Measurements from ENCODE around the gene CHCHD10.

The CHCHD10 gene

DNA sequence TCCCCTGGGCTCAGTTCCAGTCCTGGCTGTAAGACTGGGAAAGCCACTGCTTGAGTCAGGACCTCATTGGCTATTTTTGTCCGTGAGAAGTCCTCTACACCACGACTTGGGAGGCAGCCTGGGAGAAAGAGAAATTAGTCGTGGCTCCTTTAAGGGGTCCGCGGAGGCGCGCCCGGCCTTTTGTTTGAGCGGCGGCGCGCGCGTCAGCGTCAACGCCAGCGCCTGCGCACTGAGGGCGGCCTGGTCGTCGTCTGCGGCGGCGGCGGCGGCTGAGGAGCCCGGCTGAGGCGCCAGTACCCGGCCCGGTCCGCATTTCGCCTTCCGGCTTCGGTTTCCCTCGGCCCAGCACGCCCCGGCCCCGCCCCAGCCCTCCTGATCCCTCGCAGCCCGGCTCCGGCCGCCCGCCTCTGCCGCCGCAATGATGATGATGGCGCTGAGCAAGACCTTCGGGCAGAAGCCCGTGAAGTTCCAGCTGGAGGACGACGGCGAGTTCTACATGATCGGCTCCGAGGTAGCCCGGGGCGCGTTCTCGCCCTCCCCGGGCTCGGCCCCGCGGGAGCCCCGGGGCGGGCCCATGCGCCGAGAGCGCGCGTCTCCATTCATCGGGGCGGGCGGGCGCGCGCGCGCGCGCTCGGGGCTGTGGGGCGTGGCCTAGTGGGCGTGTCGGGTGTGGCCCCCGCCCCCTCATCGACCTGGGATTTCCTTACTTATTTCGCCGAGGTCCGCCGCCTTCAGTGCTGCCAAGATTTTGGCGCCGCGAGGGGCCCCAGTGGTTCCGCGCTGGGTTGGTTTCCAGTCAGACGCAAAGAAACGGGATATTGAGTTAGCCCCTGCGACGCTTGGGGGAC is 19.2 kb upstream of the CHCHD10 start, which contains the start of gene SMARCB1:
Gene SMARCB1 (plus strand): TSS at position 215 of the 848 bp plus-strand sequence. CDS start 204 bp downstream, at position 419.
- DNase-seq, result peak; percentile 69

DNA sequence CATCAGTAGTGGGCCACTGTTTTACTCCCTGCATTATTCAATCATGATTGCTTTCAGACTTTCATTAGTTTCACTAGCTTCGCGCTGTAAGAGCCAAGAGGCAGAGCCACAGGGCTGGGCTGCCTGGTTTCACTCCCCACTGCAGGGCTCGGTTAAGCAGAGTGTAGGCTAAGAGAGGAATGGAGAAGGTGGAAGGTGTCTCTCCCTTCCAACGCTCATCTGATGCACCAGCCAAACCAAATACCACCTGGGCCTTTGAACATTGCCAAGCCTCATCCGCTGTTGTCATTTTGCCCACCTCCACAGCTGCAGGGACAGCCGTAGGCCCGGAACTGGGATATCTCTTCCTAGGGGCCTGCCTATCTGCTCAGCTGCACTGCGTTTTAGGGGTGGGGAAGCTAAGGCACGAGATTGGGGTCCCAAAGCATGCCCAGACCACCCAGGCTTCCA is 18.5 kb upstream of the CHCHD10 start:
- DNase-seq, result peak; percentile 9

DNA sequence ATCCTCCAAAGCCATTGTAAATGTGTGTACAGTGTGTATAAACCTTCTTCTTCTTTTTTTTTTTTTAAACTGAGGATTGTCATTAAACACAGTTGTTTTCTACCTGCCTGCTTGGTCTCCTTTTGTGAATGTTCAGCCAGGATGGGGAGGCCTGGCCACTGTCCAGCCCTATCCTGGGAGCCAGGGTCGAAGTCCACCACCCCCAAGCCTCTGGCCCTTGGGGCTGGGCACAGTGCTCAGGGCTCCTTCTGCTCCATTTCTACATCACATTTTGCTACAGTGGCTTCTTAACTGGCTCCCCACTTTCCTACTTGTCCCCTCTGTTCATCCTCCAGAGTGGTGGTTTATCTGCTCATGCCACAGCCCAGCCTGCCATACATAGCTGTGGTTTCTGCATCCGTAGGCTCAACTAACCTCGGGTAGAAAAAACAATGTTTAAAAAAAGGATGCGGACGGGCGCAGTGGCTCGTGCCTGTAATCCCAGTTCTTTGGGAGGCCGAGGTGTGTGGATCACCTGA is 16.5 kb upstream of the CHCHD10 start:
- no peak for DNase-seq

DNA sequence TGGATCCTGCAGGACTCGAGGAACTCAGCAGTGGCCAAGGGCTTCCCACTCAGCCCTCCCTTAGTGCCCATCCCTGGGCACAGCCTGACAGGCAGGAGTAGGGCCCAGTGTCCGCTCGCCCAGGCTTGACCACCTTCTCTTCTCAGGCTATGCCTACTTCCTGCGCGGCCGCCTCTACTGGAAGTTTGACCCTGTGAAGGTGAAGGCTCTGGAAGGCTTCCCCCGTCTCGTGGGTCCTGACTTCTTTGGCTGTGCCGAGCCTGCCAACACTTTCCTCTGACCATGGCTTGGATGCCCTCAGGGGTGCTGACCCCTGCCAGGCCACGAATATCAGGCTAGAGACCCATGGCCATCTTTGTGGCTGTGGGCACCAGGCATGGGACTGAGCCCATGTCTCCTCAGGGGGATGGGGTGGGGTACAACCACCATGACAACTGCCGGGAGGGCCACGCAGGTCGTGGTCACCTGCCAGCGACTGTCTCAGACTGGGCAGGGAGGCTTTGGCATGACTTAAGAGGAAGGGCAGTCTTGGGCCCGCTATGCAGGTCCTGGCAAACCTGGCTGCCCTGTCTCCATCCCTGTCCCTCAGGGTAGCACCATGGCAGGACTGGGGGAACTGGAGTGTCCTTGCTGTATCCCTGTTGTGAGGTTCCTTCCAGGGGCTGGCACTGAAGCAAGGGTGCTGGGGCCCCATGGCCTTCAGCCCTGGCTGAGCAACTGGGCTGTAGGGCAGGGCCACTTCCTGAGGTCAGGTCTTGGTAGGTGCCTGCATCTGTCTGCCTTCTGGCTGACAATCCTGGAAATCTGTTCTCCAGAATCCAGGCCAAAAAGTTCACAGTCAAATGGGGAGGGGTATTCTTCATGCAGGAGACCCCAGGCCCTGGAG is 15.7 kb upstream of the CHCHD10 start:
- no peak for DNase-seq

DNA sequence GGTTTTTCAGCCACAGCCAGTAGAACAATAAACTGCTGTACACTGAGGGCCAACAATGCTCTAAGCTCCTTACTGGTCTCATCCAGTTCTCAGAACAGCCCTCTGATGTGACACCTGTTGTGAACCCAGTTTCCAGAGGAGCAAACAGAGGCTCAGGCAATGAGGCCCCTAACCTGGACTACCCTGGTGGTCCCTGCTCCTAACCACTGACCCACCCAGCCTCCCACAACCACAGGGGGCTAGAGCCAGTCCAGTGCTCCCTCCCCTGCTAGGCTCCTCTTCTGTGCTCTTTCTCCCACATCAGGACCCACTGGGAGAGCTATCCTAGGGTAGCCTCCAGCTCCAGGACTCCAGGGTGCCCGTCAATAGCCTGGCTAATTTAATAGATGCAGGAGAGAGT is 14.9 kb upstream of the CHCHD10 start:
- DNase-seq, result no peak

DNA sequence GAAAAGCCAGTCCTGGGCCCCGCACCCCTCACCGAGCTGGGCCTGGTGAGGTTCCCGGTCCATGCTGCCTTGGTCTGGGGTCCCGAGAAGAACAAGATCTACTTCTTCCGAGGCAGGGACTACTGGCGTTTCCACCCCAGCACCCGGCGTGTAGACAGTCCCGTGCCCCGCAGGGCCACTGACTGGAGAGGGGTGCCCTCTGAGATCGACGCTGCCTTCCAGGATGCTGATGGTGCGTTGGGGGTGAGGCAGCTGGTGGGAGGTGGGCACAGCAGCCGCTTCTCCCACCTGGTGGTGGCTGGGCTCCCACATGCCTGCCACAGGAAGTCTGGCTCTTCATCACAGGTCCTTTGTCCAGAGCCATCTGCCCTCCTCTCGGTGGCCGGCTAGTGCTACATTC is 14.5 kb upstream of the CHCHD10 start:
- no peak for DNase-seq

DNA sequence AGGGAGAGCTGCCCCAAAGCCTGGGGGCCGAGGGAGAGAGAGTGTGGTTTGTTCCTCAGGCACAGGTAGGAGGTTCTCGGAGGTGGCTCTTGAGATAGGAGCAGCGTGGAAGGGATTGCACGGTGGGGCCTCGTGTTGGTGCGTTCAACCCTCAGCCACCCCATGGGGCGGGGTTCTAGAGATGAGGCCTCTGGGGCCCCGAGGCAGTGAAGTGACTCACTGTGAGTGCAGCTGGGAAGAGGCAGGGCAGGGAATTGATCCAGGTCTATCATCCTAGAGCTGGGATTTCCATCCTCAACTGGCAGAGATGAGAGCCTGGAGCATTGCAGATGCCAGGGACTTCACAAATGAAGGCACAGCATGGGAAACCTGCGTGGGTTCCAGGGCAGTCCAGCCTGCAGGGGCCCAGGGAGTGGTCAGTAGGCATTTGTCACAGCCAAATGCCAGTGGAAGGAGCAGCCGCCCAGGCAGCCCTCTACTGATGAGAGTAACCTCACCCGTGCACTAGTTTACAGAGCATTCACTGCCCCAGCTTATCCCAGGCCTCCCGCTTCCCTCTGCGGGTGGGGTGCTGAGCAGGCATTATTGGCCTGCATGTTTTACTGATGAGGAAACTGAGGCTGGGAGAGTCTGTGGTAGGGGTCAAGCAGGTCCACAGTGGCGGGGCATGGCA is 13.9 kb upstream of the CHCHD10 start:
- DNase-seq, result no peak

DNA sequence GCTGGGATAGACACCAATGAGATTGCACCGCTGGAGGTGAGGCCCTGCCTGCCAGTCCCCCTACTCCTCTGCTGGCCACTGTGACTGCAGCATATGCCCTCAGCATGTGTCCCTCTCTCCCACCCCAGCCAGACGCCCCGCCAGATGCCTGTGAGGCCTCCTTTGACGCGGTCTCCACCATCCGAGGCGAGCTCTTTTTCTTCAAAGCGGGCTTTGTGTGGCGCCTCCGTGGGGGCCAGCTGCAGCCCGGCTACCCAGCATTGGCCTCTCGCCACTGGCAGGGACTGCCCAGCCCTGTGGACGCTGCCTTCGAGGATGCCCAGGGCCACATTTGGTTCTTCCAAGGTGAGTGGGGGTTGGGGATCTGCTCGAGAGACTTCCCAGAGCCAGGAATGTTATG is 13.3 kb upstream of the CHCHD10 start:
- no peak for DNase-seq

DNA sequence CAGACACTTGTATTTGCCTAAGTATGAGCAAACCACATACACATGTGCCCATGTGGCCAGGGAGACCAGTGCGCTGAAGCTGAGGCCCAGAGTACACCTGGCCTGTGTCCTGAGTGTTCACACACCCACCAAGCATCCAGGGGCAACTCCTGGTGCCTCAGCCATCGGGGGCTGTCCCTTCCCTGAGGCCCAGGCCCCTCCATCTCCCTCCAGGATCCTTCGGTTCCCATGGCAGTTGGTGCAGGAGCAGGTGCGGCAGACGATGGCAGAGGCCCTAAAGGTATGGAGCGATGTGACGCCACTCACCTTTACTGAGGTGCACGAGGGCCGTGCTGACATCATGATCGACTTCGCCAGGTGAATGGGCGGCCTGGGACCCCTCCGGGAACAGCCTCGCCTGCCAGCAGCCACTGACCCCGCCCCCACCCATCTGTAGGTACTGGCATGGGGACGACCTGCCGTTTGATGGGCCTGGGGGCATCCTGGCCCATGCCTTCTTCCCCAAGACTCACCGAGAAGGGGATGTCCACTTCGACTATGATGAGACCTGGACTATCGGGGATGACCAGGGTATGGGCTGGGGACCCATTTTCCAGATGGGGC is 12.5 kb upstream of the CHCHD10 start:
- no peak for DNase-seq

DNA sequence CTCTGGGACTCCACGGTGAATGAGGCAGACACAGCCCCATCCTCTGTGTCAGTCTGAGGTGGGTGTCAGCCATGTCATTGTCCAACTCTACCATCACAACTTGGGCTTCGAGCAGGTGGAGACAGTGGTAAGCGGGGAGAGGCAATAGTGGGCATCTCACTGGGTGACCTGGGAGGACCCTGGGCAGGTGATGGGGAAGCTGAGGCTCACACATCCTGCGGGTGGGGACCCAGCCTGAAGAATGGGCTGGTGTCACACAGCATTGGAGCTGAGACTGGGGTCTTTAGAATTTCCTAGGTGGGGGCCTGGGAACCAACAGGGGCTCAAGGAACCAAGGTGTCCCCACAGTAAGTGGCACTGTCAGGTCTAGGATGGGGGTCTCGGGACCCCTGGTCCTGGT is 12.0 kb upstream of the CHCHD10 start:
- DNase-seq, result no peak

DNA sequence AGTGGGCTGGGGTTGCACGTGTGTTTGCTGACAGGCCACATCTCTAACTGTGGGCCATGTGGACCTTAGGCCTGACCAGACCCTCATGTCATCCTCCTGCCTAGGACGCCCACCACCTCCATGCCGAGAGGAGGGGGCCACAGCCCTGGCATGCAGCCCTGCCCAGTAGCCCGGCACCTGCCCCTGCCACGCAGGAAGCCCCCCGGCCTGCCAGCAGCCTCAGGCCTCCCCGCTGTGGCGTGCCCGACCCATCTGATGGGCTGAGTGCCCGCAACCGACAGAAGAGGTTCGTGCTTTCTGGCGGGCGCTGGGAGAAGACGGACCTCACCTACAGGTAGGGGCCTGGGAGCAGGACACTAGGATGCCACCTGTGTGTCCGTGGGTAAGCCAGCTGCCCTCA is 11.3 kb upstream of the CHCHD10 start:
- no peak for DNase-seq

DNA sequence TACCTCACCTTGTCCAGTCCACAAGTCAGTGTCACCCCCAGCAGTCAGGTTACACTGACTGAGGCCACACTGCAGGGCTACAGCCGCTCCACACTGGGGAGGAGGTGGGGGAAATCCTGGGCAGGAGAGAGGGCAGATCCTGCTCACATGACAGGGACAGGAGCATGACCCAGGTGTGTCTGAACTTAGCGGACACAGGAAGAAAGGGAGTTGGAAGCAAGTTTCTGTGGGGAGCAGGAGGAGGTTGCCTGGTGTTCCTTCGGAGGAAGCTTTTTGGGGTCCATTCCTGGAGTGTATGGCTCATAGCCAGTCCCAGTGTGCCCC is 10.8 kb upstream of the CHCHD10 start:
- DNase-seq, result no peak

DNA sequence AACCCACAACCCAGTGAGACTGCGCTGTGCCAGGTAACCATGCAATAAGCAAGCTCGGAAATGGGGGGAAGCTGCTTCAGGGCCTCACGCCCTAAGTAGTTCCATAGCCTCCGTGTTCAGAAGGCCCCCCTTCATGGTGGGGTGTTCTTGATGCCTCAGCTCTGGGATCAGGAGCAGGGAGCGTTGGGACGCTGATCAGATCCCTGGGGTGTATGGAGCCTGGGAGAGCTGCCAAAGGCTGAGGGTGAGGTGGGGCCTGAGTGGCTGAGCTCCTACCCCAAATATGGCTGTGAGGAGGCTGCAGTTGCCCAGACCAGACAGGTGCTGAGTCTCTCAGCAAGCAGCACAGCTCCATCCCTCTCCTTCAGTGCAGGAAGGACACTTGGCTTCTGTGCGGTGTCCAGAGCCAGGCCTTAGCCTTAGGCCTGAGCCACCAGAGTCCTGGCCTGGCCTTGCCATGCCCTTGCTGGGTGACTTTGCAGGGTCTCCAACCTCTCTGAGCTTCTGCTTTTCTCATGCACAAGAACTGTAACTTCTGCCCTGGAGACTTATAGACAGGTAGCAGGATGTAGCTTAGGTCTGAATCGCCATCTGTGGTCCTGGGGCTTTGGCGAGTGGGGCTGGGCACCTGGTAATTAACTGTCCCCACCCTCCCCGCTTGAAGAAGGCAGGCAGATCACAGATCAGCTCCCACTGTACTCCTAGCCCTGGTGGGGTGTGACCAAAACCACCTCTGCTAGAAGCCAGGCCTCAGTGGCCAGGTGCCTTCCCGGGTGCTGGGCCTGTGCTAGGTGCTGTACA is 10.2 kb upstream of the CHCHD10 start:
- DNase-seq, result no peak

DNA sequence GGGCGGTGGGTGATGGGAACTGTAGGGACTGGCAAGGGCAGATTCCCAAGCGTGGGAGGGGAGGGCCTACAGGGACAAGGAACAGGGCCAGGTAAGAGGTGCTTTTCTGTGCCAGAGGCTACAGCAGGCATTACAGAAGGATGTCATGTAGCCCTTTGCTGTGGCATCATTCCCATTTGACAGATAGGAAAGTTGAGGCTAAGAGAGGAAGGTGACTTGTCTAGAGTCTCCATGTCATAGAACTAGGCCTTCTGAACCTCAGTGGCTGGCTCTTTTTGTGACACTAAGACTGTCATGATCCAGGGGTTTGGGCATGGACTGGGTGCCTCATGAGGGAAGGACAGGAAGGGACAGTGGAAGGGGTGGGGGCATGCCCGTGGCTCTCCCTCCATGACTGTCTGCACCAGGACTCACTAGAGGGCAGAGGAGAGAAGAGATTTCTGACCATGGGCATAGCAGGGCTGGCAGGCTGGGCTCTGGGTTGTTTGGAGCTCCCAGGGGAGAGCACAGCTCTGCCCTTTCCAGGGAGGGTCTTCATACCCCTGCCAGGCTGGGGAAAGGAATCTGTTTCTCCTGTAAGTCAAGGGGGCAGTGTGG is 8.1 kb upstream of the CHCHD10 start:
- DNase-seq, result no peak

DNA sequence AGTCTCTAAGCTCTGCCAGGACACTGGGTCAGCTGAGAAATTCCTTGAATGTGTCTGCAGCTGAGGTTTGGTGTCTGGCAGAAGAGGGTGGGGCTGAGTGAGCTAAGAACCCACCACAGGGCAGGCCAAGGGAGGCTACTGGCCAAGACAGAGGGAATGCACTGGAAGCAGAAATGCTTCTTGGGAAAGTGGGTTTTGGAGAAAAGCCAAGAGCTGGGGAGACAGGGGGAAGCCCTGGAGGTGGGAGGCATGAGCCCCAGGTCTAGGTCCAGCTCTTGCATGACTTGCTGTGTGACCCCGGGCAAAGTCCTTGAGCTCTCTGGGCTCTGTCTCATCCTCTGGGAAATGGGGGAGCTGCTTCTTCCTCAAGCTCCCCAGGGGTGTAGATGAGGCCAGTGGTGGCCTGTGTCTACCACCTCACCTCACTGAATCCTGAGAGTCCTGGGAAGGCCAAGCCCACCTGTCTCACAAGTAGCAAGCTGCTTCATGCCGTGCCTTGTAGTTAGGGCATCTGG is 7.2 kb upstream of the CHCHD10 start:
- no peak for DNase-seq

DNA sequence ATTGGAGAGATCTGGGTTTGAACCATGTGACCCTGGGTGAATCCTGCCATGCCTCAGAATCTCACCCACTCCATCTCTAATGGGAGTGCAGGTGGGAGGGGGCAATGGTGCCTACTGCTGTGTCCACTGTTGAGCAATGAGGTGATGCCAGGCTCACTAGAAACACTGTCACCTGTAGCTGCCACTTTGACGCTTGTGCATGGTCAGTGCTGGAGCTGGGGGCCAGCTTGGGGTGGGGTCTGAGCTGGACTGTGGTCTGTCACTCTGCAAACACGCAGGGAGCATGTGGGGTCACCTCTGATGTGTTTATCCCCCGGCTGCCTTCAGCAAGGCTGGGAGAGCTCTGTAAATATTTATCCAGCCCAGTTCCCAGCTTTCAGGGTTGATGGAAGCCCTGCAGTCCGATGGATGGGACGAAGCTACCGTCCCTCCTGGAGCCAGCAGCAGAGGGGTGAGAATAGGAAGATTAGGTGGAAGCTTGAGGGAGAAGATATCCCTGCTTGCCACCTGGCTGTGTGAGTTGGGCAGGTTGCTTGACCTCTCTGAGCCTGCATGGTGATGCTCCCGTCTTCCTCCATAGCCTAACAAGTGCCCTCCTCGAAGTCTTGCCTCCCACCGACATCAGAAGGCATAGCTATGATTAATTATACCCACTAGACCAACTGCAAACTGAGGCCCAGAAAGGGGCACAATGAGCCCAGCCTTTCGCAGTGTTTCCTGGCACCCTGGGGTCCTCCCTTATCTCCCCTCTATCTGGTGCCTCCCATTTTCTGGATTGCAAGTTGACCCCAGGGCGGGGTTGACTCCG is 6.5 kb upstream of the CHCHD10 start:
- DNase-seq, result no peak

DNA sequence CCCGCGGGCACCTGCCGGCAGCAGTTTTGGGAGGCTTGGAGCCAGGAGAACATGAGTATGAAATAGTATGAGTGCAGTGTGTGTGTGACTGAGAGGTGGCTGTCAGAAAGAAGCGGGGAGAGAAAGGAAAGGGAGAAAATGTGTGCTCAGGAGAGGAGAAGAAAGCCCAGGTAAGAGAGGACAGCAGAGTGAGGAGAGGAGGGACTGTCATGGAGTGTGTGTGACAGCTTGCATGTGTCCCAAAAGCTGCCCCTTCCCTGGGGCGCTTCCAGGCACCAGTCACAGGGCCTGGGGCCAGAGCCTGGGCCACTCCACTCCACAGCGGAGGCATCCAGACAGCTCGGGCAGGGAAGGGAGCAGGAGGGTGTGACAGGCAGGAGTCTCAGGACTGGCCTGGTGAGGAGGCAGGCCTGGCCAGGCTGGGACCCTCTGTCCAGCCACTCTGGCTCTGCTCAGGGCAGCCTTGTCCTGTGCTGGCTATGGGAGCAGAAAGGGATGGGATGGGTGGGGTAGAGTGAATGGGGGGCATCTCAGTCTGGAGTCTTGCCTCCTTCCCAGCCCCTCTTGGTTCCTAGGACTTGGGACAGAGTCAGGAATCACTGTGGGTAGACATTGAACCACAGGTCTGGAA is 5.8 kb upstream of the CHCHD10 start:
- DNase-seq, result no peak

DNA sequence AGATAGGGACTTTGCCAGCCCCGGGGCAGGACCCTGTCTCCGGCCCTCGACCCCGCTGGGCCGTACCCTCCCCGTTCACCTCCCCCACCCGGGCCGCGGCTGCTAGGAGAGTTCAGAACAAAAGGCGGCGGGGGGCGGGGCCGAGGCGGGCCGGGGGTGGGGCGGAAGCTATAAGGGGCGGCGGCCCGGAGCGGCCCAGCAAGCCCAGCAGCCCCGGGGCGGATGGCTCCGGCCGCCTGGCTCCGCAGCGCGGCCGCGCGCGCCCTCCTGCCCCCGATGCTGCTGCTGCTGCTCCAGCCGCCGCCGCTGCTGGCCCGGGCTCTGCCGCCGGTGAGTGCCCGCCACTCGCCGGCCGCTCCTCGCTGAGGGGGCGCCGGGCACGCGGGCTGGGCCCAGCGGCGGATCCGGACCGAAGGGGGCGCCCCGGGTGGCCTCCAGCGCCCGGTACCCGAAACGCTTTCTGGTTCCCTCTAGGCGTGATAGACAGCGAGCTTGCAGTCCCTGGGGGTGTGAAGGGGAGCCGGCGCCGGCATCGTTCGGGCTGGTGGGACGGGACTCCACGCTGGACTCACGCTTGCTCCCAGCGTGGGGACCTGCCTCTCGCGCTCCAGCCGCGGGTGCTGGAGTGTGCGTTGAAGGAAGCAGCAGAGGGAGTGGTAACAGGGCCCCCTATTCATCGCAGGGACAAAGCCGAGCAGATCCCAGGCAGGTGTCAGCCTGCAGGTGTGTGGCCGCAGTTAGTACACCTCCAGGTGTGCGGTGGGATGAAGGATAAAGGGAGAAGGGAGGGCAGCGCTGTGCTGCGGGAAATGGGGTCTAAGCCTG is 5.1 kb upstream of the CHCHD10 start, which contains the start of gene MMP11:
Gene MMP11 (plus strand): TSS at position 201 of the 825 bp plus-strand sequence. CDS start 22 bp downstream, at position 223.
- peak; percentile 27 for DNase-seq

DNA sequence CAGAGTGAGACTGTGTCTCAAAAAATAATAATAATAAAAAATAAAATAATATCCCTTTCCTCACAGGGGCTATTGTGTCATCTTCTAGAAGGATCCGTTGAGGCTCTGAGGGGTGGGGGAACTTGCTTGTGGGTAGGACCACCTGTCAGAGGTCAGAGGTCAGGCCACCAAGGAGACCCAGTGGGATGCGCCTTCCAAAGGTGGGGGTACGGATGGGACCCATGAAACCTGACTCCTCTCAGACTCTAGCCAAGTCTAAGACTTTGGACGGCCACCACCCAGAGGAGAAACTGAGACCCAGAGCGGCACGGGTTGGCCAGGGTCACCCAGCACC is 4.5 kb upstream of the CHCHD10 start:
- no peak for DNase-seq
